Fibroblast of lung (primary cell): Measurements from ENCODE around the gene MLIP.

Source experiments
- CTCF ChIP-seq, 2 donors: IDR thresholded peaks in 1 of 2; conservative IDR thresholded peaks in 1 of 2; 1 replicate in 1 of 2; 2 replicates in 1 of 2; pipeline ENCODE4 v1.5.1; 2011 to 2012; ENCODE audit warnings: low read length in 2 of 2, control low read depth in 1 of 2, inconsistent platforms in 1 of 2, low read depth in 1 of 2, mild to moderate bottlenecking in 1 of 2
- EZH2 ChIP-seq: IDR thresholded peaks from 2 replicates; pipeline ENCODE4 v1.5.1; 2012; ENCODE audit warnings: low read length, control low read depth, mild to moderate bottlenecking; ENCODE audit errors: missing control alignments

DNA sequence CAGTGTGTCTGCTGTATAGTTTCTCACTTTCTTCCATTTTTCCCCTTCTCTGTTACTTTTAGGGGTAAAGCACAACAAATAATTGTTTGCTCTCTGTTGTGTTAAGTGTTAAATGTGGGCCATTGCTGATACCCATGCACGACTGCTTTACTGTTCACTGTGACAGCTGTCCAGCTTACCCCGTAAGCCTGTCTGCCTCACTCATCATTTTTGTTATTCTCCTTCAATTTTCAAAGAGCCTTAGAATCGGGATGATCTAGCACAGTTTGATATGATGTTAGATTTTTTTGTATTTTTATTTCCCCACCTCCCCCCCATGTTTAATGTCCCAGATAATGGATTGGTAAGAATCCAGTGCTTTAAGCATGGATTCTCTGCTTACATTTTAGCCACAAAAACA lies 41.2 kb upstream of the MLIP start:
- TF ChIP-seq CTCF (conservative IDR thresholded peaks at IDR 0.05 in 1 of 2, IDR thresholded peaks at IDR 0.05 in 1 of 2; ENCODE audit: low read depth in 1 of 2, low read length in 2 of 2) = no peak
- no peak for TF ChIP-seq EZH2
